NOMO-1 (cell line): ENCODE measurements around the gene MAD1L1.

Source experiments
- DNase-seq, 2 experiments: peaks; one replicate each; lab custom pipeline; 2025; ENCODE audit not compliant: unreplicated experiment in 2 of 2; lab: John Stamatoyannopoulos, UW

MAD1L1 gene

DNA sequence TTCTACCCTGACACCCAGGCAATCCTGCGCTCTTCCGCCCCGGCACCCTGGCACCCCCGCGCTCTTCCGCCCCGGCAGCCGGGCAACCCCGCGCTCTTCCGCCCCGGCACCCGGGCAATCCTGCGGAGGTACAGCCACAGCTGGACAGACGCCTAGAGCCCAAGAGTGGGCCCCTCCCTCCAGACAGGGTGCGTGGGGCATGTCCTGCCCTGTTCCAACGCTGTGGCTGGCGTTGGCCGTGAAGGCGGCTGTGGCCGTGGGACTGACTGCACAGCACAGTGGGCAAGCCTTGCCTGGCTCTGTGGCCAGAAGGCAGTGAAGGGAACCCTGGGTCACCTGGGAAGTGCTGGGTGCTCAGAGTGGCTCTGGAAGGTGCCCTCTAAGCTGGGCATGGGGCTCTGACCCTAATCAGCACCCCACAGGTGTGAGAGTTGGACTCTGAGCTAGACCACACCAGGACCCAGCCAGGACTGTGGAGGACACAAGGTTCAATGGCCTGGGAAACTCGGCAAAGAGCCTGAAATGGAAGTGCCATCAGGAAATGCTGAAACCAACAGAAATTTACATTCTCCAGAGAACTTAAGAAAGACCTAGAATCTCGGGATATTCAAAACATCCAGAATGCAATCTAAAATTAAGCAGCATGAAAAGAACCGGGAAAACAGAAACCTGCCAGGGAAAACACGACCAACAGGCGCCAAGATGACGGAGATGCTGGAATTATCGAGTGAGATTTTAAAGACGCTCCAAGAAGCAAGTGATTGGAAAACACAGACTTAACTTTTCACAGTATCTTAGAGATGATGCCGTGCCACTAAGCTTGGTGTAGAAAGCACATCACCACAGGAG is 309.1 kb downstream of the MAD1L1 start:
- no peak for DNase-seq

DNA sequence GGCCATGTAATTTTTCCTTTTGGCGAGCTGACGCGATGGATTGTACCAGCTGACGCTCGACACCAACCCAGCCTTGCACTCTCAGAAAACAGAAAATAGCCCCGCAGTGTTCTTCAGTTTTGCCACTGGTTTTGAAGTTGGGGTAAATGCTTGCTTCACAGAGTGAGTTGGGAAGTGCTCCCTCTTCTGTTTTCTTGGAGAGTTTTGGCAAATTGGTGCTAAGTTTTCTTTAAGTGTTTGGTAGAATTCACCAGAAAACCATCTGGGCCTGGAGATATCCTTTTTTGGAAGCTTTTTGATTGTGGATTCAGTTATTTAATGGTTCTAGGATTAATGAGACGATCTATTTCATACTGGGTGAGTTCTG is 309.9 kb downstream of the MAD1L1 start:
- no peak for DNase-seq

DNA sequence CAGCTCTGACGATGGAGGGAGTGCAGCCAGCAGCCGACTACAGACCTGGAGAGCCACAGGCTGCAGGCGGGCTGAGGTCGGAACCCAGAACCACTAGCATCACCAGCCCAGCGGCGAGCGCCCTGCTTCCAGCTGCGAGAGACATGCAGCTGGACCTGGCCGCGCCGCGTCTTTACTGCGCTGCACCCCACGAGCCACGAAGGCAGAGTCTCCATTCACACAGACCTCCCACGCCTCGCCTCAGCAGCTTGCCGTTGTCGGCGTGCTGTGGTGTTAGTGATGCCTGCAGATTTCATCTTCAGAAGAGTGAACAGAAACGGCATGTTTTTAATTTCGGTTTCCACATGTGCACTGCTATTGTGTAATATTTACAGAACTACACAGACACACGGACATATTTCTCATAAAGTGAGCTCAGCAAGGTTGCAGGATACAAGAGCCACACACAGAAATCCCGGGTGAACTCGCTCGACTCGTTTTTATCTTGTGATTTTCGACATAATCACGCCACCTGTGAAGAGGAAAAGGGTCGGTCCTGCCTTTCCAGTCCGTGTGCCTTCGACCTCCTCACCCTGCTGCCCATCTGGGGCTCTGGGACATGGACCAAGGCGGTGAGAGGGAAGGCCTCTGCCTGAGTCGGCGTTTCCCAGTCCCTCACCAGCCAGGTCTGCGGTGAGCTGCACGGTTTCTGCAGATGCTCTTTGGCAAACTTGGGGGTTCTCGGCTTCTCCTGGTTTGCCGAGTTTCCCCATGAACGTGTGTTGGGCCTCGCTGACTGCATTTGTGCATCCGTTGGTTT is 310.5 kb downstream of the MAD1L1 start:
- DNase-seq = peak; percentile 16 to 75

DNA sequence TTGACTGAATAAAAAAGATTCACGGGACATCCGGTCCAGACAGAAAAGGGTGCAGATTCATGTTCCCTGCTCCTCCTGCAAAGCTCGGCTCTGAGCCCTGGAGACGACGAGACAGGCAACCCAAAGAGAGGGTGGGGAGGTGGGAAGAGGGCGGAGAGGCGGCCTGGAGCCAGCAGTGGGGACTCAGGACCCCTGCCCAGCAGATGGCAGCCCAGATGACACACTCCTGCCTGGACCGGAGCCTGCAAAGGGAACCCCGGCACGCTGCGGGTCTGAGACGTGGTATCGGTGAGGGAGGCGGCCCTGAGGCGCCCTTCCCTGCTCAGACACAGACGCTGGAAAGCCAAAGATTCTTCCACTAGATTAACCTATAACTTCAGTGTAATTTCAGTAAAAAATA is 311.9 kb downstream of the MAD1L1 start:
- no peak for DNase-seq

DNA sequence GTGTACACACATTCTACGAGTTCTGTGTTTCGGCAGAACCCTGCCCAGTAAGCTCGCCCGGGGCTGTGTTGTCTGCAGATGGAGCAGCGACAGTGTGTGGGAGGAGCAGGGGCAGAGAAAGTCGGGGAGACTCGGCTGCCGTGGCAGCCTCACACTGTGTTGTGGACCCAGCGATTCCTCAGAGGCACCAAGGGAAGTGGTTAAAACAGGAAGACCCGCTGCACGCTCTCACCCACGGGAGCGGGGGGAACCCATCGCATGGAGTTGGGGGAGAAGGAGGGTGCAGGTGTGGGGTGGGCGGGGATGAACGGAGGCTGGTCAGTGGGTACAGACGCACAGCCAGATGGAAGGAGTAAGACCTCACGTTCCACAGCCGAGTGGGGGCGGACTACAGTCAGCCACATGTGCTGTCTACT is 312.5 kb downstream of the MAD1L1 start:
- no peak for DNase-seq

DNA sequence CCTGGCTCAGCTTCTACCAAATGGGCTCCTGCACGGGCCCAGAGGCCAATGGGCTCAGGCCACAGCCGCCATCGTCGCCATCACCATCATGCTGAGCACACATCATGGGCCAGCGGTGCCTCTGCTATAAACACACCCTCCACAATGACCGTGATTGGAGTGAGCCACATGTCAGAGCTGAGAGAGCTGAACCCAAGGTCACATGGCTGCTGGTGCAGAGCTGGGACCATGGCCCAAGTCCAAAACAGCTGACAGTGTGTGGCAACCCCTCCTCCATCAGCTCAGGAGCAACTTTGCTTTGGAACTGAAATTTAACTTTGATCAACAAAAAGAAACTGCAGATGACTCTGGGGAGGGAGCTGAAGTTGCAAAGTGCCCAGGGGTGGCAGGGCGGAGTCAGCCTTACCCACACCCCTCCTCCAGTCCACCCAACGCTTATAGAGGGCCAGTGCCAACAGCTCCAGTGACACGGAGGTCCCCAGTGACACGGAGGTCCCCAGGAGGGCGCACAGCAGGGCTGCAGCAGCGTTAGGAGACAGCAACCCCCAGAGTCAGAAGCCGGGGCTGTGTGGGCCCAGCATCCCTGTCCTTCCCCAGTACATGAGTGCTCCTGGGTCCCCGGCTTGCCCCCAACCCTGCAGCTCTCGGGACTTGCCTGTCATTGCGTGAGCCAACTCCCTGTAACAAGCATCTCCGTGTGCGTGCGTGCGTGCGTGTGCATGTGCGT is 313.0 kb downstream of the MAD1L1 start:
- DNase-seq = no peak

DNA sequence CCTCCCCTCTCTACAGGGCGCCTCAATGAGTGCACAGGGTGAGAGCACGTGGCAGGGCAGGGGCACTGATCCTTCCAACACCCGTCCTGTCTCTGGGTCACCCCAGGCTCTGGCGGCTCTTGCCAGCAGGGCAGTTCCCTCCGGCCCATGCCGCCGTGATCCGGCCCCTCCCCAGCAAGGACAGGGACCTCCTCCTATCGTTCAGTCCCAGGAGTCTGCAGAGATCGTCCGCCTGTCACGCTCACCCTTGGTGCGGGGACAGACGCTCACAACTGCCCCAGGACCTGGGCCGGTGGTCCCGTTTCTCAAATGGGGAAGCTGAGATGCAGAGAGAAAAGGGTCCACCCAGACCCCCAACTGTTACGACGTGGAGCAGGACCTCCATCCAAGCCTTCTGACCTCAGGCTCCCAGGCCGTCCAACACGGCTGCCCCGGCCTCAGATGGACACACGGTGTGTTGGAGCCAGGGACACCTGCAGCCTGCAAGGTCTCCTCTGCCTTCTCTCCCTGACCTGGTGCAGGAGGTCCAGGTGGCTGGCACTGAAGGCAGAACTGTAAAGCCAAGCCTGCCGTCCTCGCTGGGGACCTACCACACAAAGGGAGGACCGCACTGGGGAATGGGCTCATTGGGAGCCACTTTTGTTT is 313.7 kb downstream of the MAD1L1 start:
- DNase-seq = no peak

DNA sequence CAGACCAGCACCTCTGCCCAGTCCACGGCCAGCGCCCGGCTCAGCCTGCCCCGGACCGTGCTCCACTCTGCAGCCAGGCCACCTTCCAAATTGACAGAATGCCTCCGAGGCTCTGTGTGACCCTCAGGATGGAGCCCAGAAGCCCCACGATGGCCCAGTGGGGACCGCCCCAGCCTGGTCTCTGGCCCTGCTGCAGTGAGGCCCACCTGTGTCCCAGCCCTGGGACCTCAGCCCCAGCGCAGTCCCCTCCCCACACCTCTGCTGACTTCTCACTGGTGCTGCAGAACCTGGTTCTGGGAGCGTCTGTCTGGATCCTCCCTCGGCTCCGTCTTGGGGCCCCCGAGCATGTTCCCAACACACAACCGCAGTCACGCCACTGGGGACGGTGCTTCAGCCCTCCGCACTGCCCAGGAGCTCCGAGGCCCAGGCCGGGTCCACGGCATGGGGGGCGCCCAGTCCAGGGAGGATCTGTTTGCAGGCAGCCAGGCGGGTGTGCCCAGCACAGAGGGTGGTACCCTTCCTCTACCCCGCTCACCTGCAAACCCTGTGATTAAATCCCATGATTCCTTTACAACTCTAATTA is 314.6 kb downstream of the MAD1L1 start:
- no peak for DNase-seq

DNA sequence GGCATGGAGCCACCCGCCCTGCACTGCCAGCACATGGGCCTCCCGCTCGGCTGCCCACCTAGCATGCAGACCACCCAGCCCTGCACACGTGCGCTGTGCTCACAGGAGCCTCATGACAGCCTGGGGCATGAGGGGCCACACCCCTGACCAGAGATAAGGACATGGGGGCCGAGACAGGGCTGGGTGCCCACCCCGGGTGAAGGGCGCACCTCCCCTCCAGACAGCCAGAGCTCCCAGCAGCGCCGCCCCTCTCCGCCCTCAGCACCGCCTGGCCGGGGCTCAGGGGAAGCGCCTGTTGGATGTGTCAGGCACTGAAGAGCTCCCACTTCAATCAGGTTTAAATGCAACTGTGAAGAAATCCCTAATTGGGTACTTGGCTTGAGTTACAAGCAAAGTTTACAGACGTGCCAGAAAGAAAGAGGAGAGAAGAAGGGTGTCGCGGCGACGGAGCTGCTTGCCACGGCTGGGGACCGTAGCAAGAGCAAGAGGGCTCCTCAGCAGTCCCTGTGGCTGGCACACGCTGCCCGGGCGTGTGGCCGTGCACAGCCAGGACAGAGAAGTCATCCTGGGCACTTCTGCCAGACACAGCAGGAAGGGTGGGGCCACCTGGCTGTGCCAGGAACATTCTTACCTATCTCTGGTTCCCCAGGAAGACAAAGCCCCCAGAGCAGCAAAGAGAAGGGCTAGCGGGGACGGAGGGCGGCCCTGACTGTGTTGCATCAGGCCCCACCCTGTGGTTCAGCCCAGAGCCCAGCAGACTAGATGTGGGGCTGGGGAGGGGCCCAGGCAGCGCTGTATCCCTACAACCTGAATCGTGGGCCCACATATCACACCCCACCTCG is 315.3 kb downstream of the MAD1L1 start:
- DNase-seq = no peak

DNA sequence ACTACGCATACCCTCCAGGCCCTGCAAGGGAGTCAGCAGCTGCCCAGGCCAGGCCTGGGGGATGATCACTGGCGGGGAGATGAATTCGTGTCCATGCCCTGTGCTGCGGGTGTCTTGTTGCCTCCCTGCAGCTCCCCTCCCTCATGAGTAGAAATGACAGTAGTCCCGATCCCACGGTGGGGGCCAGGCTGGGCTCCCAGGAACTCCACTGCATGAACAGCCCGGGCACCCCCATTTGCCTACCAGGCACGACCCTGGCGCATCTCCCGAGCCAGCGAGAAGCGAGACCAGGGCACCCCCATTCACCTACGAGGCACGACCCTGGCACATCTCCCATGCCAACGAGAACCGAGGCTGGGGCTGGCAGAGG is 316.2 kb downstream of the MAD1L1 start:
- DNase-seq = no peak

DNA sequence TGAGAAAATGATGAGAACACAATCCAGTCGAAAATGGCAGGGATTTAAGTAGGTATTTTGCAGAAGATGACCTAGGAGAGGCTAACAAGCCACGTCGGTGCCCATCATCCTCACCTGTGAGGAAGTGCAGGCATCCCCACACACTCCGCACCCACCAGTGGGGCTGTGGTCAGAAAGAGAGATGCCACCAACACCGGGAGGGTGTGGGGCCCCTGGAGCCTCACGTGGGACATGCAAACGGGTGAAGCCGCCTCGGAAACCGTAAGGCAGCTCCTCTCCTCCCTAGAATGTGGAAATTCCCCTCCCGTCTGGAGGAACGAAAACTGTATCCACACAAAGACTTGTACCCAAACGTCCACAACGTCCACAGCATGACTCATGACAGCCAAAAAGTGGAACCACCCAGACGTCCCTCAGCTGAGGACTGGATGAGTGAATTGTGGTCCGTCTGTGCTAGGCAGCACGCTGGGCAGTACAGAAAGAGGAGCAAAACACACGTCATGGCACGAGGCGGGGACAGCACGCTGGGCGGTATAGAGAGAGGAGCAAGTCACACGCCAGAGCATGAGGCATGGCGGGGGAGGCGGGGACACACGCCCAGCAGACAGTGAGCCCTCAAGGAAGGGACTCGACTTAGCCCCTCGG is 316.7 kb downstream of the MAD1L1 start:
- DNase-seq = peak; percentile 32 to 47

DNA sequence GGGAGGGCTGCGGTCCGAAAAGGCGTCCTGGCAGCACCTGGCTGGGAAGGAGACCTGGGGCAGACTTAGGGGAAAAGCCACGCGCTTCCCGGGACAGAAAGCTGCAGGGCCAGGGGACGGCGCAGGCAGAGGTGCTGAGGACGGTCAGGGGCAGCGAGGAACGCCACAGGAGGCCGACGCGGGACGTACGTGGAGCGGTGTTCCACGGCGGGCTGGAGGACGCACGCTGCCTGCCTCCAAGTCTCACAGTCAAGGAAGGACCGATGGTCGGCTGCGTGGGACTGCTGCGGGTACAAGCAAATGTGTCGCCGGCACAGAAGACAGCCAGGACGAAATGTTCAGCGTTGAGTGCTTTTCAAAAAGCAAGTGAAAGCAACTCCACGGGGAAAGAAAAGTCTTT is 317.4 kb downstream of the MAD1L1 start:
- DNase-seq = no peak

DNA sequence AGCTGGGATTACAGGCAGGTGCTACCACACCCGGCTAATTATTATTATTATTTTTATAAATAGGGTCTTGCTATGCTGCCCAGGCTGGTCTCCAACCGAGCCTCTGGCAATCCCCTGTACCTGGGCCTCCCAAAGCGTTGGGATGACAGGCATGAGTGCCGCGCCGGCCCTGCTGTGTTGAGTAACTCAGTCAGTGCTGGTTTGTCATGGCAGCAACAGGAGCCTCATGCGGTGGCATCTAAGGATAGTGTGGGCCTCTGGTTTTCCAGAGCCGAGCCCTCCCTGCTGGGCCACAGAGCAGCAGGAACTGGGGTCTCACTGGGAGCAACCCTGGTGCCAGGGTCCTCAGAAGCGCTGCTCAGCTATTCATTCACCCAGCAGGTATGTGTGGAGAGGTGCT is 318.0 kb downstream of the MAD1L1 start:
- DNase-seq = no peak

DNA sequence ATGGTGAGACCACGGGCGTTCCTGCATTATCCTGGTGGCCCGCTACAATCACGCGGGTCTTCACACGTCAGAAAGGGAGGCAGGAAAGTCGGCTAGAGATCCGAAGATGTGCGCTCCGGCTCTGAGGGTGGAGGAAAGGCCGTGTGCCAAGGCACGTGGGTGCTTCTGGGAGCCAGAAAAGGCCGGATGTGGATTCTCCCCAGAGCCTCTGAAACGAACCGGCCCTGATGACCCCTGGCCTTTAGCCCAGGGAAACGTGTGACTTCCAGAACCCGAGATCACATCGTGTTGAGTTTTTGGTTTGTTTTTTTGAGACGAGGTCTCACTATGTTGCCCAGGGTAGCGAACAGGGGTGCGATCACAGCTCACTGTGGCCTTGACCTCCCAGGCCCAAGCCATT is 318.4 kb downstream of the MAD1L1 start:
- no peak for DNase-seq

DNA sequence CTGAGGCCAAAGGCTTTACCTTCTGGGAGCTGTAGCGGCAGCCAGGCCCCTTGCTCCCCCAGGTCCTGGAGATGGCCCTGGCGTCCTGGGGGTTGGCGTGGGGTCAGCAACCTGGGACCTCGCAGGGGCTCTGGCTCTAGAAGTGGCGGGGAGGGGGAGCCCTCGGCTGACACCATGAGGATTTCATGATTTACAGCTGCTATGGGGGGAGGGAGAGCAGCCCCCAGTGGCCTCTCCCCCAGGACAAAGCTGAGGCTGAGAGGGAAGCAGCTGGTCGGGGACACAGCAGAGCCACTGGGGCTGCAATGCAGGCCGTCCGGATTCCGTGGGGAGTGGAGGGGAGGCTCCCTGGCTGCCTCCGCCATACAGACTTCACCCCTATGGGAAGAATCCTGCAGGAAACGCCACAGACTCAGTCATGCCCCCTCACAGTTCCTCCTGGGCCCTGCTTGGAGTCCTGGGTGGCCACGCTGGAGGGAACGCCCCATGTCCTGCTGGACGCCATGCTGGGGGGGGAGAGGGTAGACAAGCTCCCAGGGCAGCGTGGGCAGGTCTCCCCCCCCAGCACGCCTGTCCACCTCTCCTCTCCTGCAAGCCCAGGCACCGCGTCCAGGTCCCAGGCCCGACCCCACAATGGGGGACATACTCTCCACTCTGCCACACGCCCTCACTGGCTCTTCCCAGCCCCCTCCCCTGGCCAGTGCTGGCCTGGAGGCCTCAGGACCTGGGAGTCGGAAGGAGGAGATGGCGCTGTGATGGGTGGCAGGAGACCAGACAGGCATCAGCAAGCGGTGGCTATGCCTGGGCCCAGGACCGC is 319.1 kb downstream of the MAD1L1 start:
- no peak for DNase-seq

DNA sequence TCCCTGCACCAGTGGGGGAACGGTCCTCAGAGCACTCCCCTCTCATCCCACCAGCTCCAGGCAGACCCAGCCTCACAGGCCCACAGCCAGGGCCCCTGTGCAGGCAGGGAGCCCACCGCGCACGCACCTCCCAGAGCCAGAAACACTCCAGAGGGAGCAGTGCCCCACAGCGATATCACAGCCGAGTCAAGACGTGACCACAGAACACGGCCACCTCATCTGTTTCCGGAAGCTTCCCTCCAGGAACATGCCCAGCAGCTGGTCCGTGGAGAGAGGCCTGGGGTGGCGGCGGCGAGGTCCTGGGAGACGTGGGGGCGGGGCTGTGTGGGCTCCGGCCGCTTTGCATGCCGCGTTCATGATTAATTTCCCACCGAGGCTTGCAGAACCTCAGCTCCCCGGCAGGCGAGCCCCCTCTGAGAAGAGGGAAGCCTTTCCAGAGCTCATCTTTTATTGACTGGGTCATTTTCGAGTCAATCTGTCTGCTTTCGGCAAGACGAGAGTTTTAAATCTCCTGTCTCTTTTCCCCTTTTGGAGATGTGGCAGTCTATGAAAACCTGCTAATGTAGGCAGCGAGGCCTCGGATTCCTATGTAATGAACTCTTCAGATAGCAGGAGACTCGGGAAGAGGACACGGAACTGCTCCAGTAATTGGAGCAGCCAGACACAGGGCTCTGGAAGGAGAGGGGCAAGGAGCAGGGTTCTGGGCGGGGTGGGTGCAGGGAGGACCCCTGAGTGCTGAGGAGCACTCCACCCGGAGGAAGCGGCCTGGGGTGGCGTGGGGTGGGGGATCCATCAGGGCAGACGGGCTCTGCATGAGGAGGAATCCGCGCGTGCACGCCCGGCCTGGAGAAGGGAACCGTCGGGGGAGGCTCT is 319.9 kb downstream of the MAD1L1 start:
- no peak for DNase-seq

DNA sequence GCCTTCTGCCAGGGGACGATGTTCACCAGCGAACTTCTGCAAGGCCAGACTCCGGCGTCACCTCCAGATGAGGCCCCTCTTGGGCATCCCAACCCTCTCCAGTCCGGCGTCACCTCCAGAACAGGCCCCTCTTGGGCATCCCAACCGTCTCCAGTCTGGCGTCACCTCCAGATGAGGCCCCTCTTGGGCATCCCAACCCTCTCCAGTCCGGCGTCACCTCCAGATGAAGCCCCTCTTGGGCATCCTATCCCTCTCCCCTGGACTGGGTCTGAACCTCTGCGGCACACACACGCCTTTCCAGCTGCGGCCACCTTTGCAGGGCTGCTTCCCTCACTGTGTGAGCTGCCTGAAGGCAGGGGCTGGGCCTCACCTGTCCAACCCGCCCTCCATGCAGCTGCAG is 321.2 kb downstream of the MAD1L1 start:
- DNase-seq = no peak

DNA sequence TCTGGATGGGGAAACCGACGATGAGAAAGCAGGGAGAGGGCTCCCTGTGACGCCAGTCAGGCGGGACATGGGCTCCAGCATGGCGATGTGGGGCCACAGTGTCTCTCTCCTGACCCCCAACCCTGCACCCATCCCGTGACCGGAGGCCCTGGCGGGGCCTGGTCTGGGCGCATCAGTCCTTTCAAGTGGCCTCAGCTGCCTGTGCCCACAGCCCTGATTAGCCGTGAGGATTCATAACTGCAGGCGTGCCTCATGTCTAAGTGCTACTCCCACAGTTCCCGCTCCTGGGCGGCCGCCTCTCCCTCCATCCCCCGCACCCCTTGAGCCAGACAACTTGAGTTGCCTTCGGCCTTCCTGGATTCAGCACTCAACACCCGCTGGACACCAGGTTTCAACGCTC is 321.9 kb downstream of the MAD1L1 start:
- DNase-seq = no peak
